Right ventricle myocardium superior (tissue), 1 donor: ENCODE results near the gene JCAD. TPM values are rescaled to one million over a fixed set of nuclear protein-coding genes. Genes with fewer than 3 reads are reported as not detected.

ENCODE experiments used
- ATAC-seq: fragments of 200-7000 bp; cut with Tn5 transposase; one replicate; pipeline ENCODE4 v1.9.1; 2020; ENCODE audit warnings: mild to moderate bottlenecking; ENCODE audit not compliant: poor library complexity
- DNase-seq: peaks from one replicate; pipeline ENCODE4 v3.0.0-alpha.2; 2020
- intact Hi-C: fragments of 100-400 bp; cut with DNase I; formaldehyde crosslinking; loops from one replicate; pipeline ENCODE4 v1.11.2; 2022
- total RNA-seq: library from RNA; stranded (reverse); fragmentation: NEBNext Ultra II Directional; extraction: Animal tissue kit (Norgen Biotek cat#: 25700); gene quantifications from one replicate; pipeline ENCODE4 v1.2.1, GENCODE V29; 2021
- donor health status: DM: no; HTN: yes; CAD: no; lungs with severe emphysema.

Gene JCAD
- total RNA-seq, 1 donor from 2014 or later = 25.5 TPM

- DNase-seq = no peak
- ATAC-seq = no peak
- intact Hi-C loops = no loop called here
These were observed 90.0 kb downstream of the JCAD start for GRCh38 chr10:29969255-29970011.

- no peak for ATAC-seq
- intact Hi-C loops = no loop called here
- no peak for DNase-seq
These were observed 90.8 kb downstream of the JCAD start for GRCh38 chr10:29968585-29968984.

- ATAC-seq (no peak), DNase-seq (no peak)
- intact Hi-C loops = no loop called here
These were observed 93.1 kb downstream of the JCAD start for GRCh38 chr10:29966269-29966668.
